Hepatocyte (in vitro differentiated cells): ENCODE measurements around the gene EPB41L1. TPM values are rescaled to one million over a fixed set of nuclear protein-coding genes. Genes with fewer than 3 reads are reported as not detected.
A peak's percentile ranks its signal among the peaks of the same experiment; 100 is the strongest.

Experiments
- DNase-seq: peaks from one replicate; pipeline ENCODE4 v3.0.0-alpha.2; 2016; ENCODE audit warnings: low spot score
- H2AFZ ChIP-seq: fragments of 200-600 bp; sonication (generic); 2 replicates; pipeline ENCODE4 v1.6.0; 2016; ENCODE audit warnings: antibody characterized with exemption, mild to moderate bottlenecking
- H3K27ac ChIP-seq: fragments of 200-600 bp; sonication (generic); 2 replicates; pipeline ENCODE4 v1.5.1; 2016; ENCODE audit warnings: mild to moderate bottlenecking
- H3K27me3 ChIP-seq: fragments of 200-600 bp; sonication (generic); 2 replicates; pipeline ENCODE4 v1.6.1; 2016
- H3K36me3 ChIP-seq: fragments of 200-600 bp; sonication (generic); replicated peaks from 2 replicates; pipeline ENCODE4 v1.5.1; 2016; ENCODE audit warnings: low read depth; ENCODE audit not compliant: insufficient read depth
- H3K4me1 ChIP-seq: fragments of 200-600 bp; sonication (generic); 2 replicates; pipeline ENCODE4 v1.5.1; 2016; ENCODE audit warnings: mild to moderate bottlenecking, moderate library complexity; ENCODE audit not compliant: insufficient read depth
- H3K4me2 ChIP-seq: fragments of 200-600 bp; sonication (generic); 2 replicates; pipeline ENCODE4 v1.6.0; 2016
- H3K4me3 ChIP-seq: fragments of 200-600 bp; sonication (generic); 2 replicates; pipeline ENCODE4 v1.5.1; 2016; ENCODE audit warnings: mild to moderate bottlenecking
- H3K79me2 ChIP-seq: fragments of 200-600 bp; sonication (generic); 2 replicates; pipeline ENCODE4 v1.6.0; 2017; ENCODE audit warnings: mild to moderate bottlenecking
- H3K9me2 ChIP-seq: fragments of 200-600 bp; sonication (generic); replicated peaks from 2 replicates; pipeline ENCODE4 v1.6.0; 2017; ENCODE audit warnings: mild to moderate bottlenecking; ENCODE audit not compliant: insufficient read depth
- H3K9me3 ChIP-seq: fragments of 200-600 bp; sonication (generic); 2 replicates; pipeline ENCODE4 v1.5.1; 2016; ENCODE audit warnings: low read depth, mild to moderate bottlenecking
- H4K20me1 ChIP-seq: fragments of 200-600 bp; sonication (generic); 2 replicates; pipeline ENCODE4 v1.6.0; 2016; ENCODE audit warnings: mild to moderate bottlenecking; ENCODE audit not compliant: insufficient read depth, poor library complexity, severe bottlenecking
- CTCF ChIP-seq: fragments of 200-600 bp; sonication (generic); IDR thresholded peaks from 2 replicates; pipeline ENCODE4 v1.5.1; 2016; ENCODE audit warnings: antibody characterized with exemption, mild to moderate bottlenecking; ENCODE audit not compliant: poor library complexity
- EZH2 ChIP-seq: fragments of 200-600 bp; sonication (generic); IDR thresholded peaks from 2 replicates; pipeline ENCODE4 v1.6.1; 2016; ENCODE audit warnings: antibody characterized with exemption, mild to moderate bottlenecking, borderline replicate concordance
- EZH2phosphoT487 ChIP-seq: fragments of 200-600 bp; sonication (generic); IDR thresholded peaks from one replicate; pipeline ENCODE4 v1.6.1; 2018; ENCODE audit warnings: antibody characterized with exemption, mild to moderate bottlenecking, low read depth, moderate library complexity; ENCODE audit not compliant: unreplicated experiment, severe bottlenecking
- WGBS: methylation state at CpG from one replicate; pipeline ENCODE4 v1.1.6; 2016; ENCODE audit warnings: low lambda C conversion rate; ENCODE audit errors: missing lambda C conversion rate; 5-methylcytosine and 5-hydroxymethylcytosine counted together
- polyA plus RNA-seq: library from polyadenylated mRNA; unstranded; fragments of >200 nt; fragmentation: Nextera tagmentation; extraction: Ambion mirVana; gene quantifications from 2 replicates; pipeline ENCODE4 v1.2.1, GENCODE V29; 2016
- total RNA-seq: library from RNA; depleted of rRNA; stranded (reverse); fragments of >200 nt; gene quantifications from 2 replicates; pipeline ENCODE4 v1.2.3, GENCODE V29; 2014

Gene EPB41L1
- total and polyA plus RNA-seq, 2 experiments from 2014 or later: 25.2 to 36.4 TPM

GRCh38 chr20:36202891-36203338 lies 48.4 kb downstream of the EPB41L1 start:
- H3K4me2 ChIP-seq: no peak overlapping the region
- H3K36me3 ChIP-seq: no peaks in the 10 kb centered on the region
- no peaks in the 10 kb centered on the region for H4K20me1 ChIP-seq
- H2AFZ ChIP-seq: no peak overlapping the region
- no peaks in the 10 kb centered on the region for H3K9me3 ChIP-seq
- no peak for TF ChIP-seq EZH2phosphoT487
- TF ChIP-seq CTCF: peak; percentile 91
- H3K9me2 ChIP-seq: no peaks in the 10 kb centered on the region
- H3K79me2 ChIP-seq: no peaks in the 10 kb centered on the region
- H3K4me1 ChIP-seq: no peaks in the 10 kb centered on the region
- DNase-seq: peak; percentile 71
- 42% methylated on average over 18 of the region's 18 CpGs for WGBS
- H3K4me3 ChIP-seq: no peak overlapping the region
- no peaks in the 10 kb centered on the region for H3K27me3 ChIP-seq
- no peak overlapping the region for H3K27ac ChIP-seq

- WGBS: 93% methylated on average over 3 of the region's 3 CpGs
- no peaks in the 10 kb centered on the region for H3K79me2 ChIP-seq
- no peak overlapping the region for H3K27ac ChIP-seq
- no peak overlapping the region for H3K4me3 ChIP-seq
- H3K27me3 ChIP-seq: no peaks in the 10 kb centered on the region
- H2AFZ ChIP-seq: no peak overlapping the region
- no peaks in the 10 kb centered on the region for H3K9me2 ChIP-seq
- H4K20me1 ChIP-seq: no peaks in the 10 kb centered on the region
- no peak overlapping the region for H3K4me2 ChIP-seq
- no peak for DNase-seq
- H3K4me1 ChIP-seq: no peaks in the 10 kb centered on the region
- no peaks in the 10 kb centered on the region for H3K36me3 ChIP-seq
- TF ChIP-seq CTCF (no peak), EZH2phosphoT487 (no peak), EZH2 (no peak)
- H3K9me3 ChIP-seq: no peaks in the 10 kb centered on the region
These were observed 49.3 kb downstream of the EPB41L1 start for GRCh38 chr20:36203861-36204260.

GRCh38 chr20:36205026-36205425 lies 50.5 kb downstream of the EPB41L1 start:
- Histone ChIP-seq H4K20me1 (no peaks in the 10 kb centered on the region), H3K36me3 (no peaks in the 10 kb centered on the region), H3K4me3 (no peak overlapping the region), H3K4me1 (no peaks in the 10 kb centered on the region), H3K27ac (no peak overlapping the region), H3K79me2 (no peaks in the 10 kb centered on the region), H3K4me2 (no peak overlapping the region), H3K9me2 (no peaks in the 10 kb centered on the region), H3K9me3 (no peaks in the 10 kb centered on the region), H3K27me3 (no peaks in the 10 kb centered on the region), H2AFZ (no peak overlapping the region)
- WGBS: 93% methylated on average over 3 of the region's 3 CpGs
- DNase-seq: no peak
- TF ChIP-seq EZH2phosphoT487: no peak
- TF ChIP-seq EZH2: no peak
- TF ChIP-seq CTCF: no peak

- H3K4me2 ChIP-seq: no peak overlapping the region
- no peaks in the 10 kb centered on the region for H3K4me1 ChIP-seq
- TF ChIP-seq EZH2phosphoT487 (no peak), CTCF (no peak), EZH2 (no peak)
- no peaks in the 10 kb centered on the region for H3K9me2 ChIP-seq
- DNase-seq: no peak
- H3K4me3 ChIP-seq: no peak overlapping the region
- no peak overlapping the region for H3K27ac ChIP-seq
- no peak overlapping the region for H2AFZ ChIP-seq
- H3K27me3 ChIP-seq: no peaks in the 10 kb centered on the region
- H3K36me3 ChIP-seq: no peaks in the 10 kb centered on the region
- no peaks in the 10 kb centered on the region for H3K79me2 ChIP-seq
- H3K9me3 ChIP-seq: no peaks in the 10 kb centered on the region
- H4K20me1 ChIP-seq: no peaks in the 10 kb centered on the region
- 97% methylated on average over 9 of the region's 9 CpGs for WGBS
These were observed 51.5 kb downstream of the EPB41L1 start for GRCh38 chr20:36206068-36206467.
